Mammary epithelial cell (primary cell): ENCODE data around the gene CALR.
"Not testable (repeated sequence)": the region's sequence is repeated elsewhere in the genome, so short reads cannot be mapped to it uniquely, and the experiment has no call there.

Source experiments
- EZH2 ChIP-seq: IDR thresholded peaks from 2 replicates; pipeline ENCODE4 v1.6.1; 2012; ENCODE audit warnings: low read length, inconsistent platforms, borderline replicate concordance
- TF ChIP-seq, protein P1 (sequence below), 2 donors: IDR thresholded peaks in 1 of 2; conservative IDR thresholded peaks in 1 of 2; 2 replicates each; pipeline ENCODE4 v1.5.1; 2011 to 2012; ENCODE audit warnings: inconsistent platforms in 2 of 2, low read length in 2 of 2, mild to moderate bottlenecking in 2 of 2, control low read depth in 1 of 2, low read depth in 1 of 2; ENCODE audit not compliant: insufficient read depth in 1 of 2; ENCODE audit errors: extremely low read depth in 1 of 2

DNA sequence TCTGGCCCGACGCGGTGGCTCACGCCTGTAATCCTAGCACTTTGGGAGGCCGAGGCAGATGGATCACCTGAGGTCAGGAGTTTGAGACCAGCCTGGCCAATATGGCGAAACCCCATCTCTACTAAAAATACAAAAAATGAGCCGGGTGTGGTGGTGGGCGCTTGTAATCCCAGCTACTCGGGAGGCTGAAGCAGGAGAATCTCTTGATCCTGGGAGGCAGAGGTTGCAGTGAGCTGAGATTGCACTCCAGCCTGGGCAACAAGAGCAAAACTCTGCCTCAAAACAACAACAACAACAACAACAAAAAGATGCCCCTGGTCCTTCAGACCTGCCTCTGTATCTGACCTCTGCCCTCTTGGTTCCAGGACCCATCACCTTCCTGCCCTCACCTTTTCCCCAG lies 17.2 kb downstream of the CALR start:
- TF ChIP-seq, protein P1, sequence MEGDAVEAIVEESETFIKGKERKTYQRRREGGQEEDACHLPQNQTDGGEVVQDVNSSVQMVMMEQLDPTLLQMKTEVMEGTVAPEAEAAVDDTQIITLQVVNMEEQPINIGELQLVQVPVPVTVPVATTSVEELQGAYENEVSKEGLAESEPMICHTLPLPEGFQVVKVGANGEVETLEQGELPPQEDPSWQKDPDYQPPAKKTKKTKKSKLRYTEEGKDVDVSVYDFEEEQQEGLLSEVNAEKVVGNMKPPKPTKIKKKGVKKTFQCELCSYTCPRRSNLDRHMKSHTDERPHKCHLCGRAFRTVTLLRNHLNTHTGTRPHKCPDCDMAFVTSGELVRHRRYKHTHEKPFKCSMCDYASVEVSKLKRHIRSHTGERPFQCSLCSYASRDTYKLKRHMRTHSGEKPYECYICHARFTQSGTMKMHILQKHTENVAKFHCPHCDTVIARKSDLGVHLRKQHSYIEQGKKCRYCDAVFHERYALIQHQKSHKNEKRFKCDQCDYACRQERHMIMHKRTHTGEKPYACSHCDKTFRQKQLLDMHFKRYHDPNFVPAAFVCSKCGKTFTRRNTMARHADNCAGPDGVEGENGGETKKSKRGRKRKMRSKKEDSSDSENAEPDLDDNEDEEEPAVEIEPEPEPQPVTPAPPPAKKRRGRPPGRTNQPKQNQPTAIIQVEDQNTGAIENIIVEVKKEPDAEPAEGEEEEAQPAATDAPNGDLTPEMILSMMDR (conservative IDR thresholded peaks at IDR 0.05 in 1 of 2, IDR thresholded peaks at IDR 0.05 in 1 of 2; ENCODE audit: extremely low read depth in 1 of 2, insufficient read depth in 1 of 2, low read depth in 1 of 2, low read length in 2 of 2) = not testable (repeated sequence)
- not testable (repeated sequence) for TF ChIP-seq EZH2
